PFSK-1 (cell line): ENCODE results near the gene TCF4.

Experiments
- FOXP2 ChIP-seq: optimal IDR thresholded peaks from 2 replicates; pipeline ENCODE3; 2011; ENCODE audit warnings: borderline replicate concordance, control low read depth, inconsistent platforms; ENCODE audit not compliant: insufficient read depth; ENCODE audit errors: extremely low read length, extremely low read depth
- POLR2AphosphoS5 ChIP-seq: IDR thresholded peaks from 2 replicates; pipeline ENCODE4 v1.6.1; 2012; ENCODE audit warnings: low read depth, mild to moderate bottlenecking, control low read depth, low read length, moderate library complexity
- SIN3A ChIP-seq: IDR thresholded peaks from 2 replicates; pipeline ENCODE4 v1.6.1; 2012; ENCODE audit warnings: mild to moderate bottlenecking, low read length, moderate library complexity, borderline replicate concordance; ENCODE audit not compliant: insufficient read depth
- TAF1 ChIP-seq: IDR thresholded peaks from 2 replicates; pipeline ENCODE4 v1.6.1; 2012; ENCODE audit warnings: low read length, control low read depth, borderline replicate concordance; ENCODE audit not compliant: insufficient read depth
- TF ChIP-seq, protein P1 (sequence below), 2 experiments: IDR thresholded peaks; 2 replicates each; pipeline versions ENCODE4 v1.6.1 to v1.8.0; 2011 to 2012; ENCODE audit warnings: low read depth in 2 of 2, low read length in 2 of 2, control low read depth in 1 of 2, inconsistent platforms in 1 of 2, mild to moderate bottlenecking in 1 of 2, moderate library complexity in 1 of 2; ENCODE audit not compliant: insufficient read depth in 1 of 2

DNA sequence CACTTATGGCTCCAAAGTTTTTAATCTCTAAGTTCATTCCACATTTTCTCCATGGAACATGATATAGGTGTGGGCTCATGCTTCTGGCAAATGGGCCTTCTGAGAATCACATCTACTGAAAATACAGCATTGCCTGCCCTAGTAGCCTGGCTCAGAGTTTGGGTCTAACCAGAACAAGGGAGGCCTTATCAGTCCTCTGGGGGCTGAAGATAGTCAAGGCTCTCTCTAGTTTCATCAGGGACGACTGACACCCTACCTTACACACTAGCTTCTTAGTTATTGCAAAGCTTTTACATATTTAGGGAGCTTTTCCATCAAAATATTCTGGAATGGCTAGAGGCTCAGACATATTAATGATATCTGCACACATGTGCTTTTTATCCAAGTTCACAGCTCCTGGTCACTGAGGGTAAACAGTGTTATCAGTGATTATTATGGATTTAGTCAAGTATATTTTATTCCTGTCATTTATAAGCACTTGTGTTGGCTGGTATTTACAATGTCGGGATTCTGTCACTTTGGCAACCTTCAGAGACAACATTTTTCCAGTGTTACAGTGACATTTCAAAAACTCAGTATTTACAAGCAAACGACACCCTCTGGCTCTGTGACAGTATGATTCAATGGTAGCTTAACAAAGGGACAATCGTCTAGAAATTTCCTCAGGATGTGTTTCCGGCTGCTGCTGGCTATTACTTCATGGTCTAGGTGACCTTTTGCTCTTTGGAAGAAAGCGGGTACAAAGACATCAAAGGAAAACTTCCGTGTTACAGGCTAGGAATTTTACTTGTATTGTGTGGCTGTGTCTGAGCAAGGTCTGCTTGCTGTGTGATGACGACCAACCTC is 200.6 kb downstream of the TCF4 start:
- TF ChIP-seq TAF1 (no peak), SIN3A (no peak), POLR2AphosphoS5 (no peak), FOXP2 (no peak)
- TF ChIP-seq, protein P1, sequence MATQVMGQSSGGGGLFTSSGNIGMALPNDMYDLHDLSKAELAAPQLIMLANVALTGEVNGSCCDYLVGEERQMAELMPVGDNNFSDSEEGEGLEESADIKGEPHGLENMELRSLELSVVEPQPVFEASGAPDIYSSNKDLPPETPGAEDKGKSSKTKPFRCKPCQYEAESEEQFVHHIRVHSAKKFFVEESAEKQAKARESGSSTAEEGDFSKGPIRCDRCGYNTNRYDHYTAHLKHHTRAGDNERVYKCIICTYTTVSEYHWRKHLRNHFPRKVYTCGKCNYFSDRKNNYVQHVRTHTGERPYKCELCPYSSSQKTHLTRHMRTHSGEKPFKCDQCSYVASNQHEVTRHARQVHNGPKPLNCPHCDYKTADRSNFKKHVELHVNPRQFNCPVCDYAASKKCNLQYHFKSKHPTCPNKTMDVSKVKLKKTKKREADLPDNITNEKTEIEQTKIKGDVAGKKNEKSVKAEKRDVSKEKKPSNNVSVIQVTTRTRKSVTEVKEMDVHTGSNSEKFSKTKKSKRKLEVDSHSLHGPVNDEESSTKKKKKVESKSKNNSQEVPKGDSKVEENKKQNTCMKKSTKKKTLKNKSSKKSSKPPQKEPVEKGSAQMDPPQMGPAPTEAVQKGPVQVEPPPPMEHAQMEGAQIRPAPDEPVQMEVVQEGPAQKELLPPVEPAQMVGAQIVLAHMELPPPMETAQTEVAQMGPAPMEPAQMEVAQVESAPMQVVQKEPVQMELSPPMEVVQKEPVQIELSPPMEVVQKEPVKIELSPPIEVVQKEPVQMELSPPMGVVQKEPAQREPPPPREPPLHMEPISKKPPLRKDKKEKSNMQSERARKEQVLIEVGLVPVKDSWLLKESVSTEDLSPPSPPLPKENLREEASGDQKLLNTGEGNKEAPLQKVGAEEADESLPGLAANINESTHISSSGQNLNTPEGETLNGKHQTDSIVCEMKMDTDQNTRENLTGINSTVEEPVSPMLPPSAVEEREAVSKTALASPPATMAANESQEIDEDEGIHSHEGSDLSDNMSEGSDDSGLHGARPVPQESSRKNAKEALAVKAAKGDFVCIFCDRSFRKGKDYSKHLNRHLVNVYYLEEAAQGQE (IDR thresholded peaks at IDR 0.05; ENCODE audit: insufficient read depth in 1 of 2, low read depth in 2 of 2, low read length in 2 of 2): no peak
